HepG2 (cell line): ENCODE results near the gene TMEM14A. TPM values are rescaled to one million over a fixed set of nuclear protein-coding genes. Genes with fewer than 3 reads are reported as not detected.
A peak's percentile ranks its signal among the peaks of the same experiment; 100 is the strongest.

ENCODE experiments used
- CBX5 ChIP-seq: sonication (generic); formaldehyde crosslinking; IDR thresholded peaks from 2 replicates; pipeline ENCODE4 v1.4.0; 2020; ENCODE audit warnings: missing genetic modification reagents, borderline replicate concordance
- ELF3 ChIP-seq: IDR thresholded peaks from 2 replicates; pipeline ENCODE4 v1.6.1; 2016; ENCODE audit warnings: missing genetic modification reagents, missing compliant biosample characterization
- FOSL1 ChIP-seq: sonication (generic); formaldehyde crosslinking; IDR thresholded peaks from 2 replicates; pipeline ENCODE4 v1.9.0; 2021; ENCODE audit warnings: missing genetic modification reagents, borderline replicate concordance
- GABPB1 ChIP-seq: IDR thresholded peaks from 2 replicates; pipeline ENCODE4 v1.6.1; 2016; ENCODE audit warnings: mild to moderate bottlenecking, missing genetic modification reagents, moderate library complexity, missing compliant biosample characterization
- ISX ChIP-seq: sonication (generic); formaldehyde crosslinking; conservative IDR thresholded peaks from 2 replicates; pipeline ENCODE4 v1.5.0; 2020; ENCODE audit warnings: missing genetic modification reagents
- LBX2 ChIP-seq: sonication (generic); formaldehyde crosslinking; IDR thresholded peaks from 2 replicates; pipeline ENCODE4 v1.5.0; 2020; ENCODE audit warnings: missing genetic modification reagents, mild to moderate bottlenecking, borderline replicate concordance
- POLR2AphosphoS5 ChIP-seq: IDR thresholded peaks from 2 replicates; pipeline ENCODE4 v1.6.1; 2012; ENCODE audit warnings: low read depth, low read length
- RNF219 ChIP-seq: sonication (generic); formaldehyde crosslinking; IDR thresholded peaks from 2 replicates; pipeline ENCODE4 v1.5.0; 2020; ENCODE audit warnings: mild to moderate bottlenecking, missing genetic modification reagents
- SMAD1 ChIP-seq: sonication (generic); formaldehyde crosslinking; IDR thresholded peaks from 2 replicates; pipeline ENCODE4 v1.4.0; 2020; ENCODE audit warnings: missing genetic modification reagents, low read depth, mild to moderate bottlenecking, borderline replicate concordance
- SMAD3 ChIP-seq: sonication (generic); formaldehyde crosslinking; IDR thresholded peaks from 2 replicates; pipeline ENCODE4 v1.4.0; 2020; ENCODE audit warnings: missing genetic modification reagents
- SMC3 ChIP-seq: IDR thresholded peaks from 2 replicates; pipeline ENCODE4 v1.6.1; 2011; ENCODE audit warnings: low read length, improper control_type of control experiment
- TRIM24 ChIP-seq: sonication (generic); formaldehyde crosslinking; IDR thresholded peaks from 2 replicates; pipeline ENCODE4 v1.8.0; 2022; ENCODE audit warnings: mild to moderate bottlenecking, missing genetic modification reagents
- ZBTB8A ChIP-seq: sonication (generic); formaldehyde crosslinking; IDR thresholded peaks from 2 replicates; pipeline ENCODE4 v1.4.0; 2020; ENCODE audit warnings: mild to moderate bottlenecking, low read depth, missing genetic modification reagents, borderline replicate concordance
- ZFP91 ChIP-seq: sonication (generic); formaldehyde crosslinking; IDR thresholded peaks from 2 replicates; pipeline ENCODE4 v1.9.0; 2022; ENCODE audit warnings: missing genetic modification reagents, mild to moderate bottlenecking, borderline replicate concordance
- ZNF343 ChIP-seq: sonication (generic); formaldehyde crosslinking; IDR thresholded peaks from 2 replicates; pipeline ENCODE4 v1.4.0; 2020; ENCODE audit warnings: mild to moderate bottlenecking, missing genetic modification reagents
- ZNF546 ChIP-seq: sonication (generic); formaldehyde crosslinking; conservative IDR thresholded peaks from 2 replicates; pipeline ENCODE4 v1.8.1; 2023; ENCODE audit warnings: mild to moderate bottlenecking, missing genetic modification reagents
- ZNF652 ChIP-seq: IDR thresholded peaks from 2 replicates; pipeline ENCODE4 v1.6.1; 2016; ENCODE audit warnings: low read depth, borderline replicate concordance
- ZNF883 ChIP-seq: sonication (generic); formaldehyde crosslinking; IDR thresholded peaks from 2 replicates; pipeline ENCODE4 v1.5.1; 2020; ENCODE audit warnings: mild to moderate bottlenecking, missing genetic modification reagents; ENCODE audit errors: not compliant biosample characterization
- polyA plus RNA-seq, 8 experiments: library from polyadenylated mRNA; depleted of rRNA in 3 of 8; stranded (reverse) in 7 of 8; unstranded in 1 of 8; fragments of >200 nt; fragmentation: Illumina TruSeq in 4 of 8; extraction: Trizol in 4 of 8; gene quantifications; 2 replicates each; pipeline versions ENCODE4 v1.2.1 to v1.2.3, GENCODE V29; 2011 to 2016; ENCODE audit warnings: low read depth in 4 of 8, missing spikeins in 1 of 8, mixed read lengths in 1 of 8; ENCODE audit not compliant: insufficient read depth in 1 of 8
- total RNA-seq, 5 experiments: library from RNA; depleted of rRNA; stranded (reverse); fragments of >200 nt; fragmentation: Illumina TruSeq; extraction: Trizol; gene quantifications; 2 replicates each; pipeline ENCODE4 v1.2.3, GENCODE V29; 2016; ENCODE audit warnings: low read depth in 1 of 5
- TF ChIP-seq, protein P1 (sequence below): IDR thresholded peaks from 2 replicates; pipeline ENCODE4 v1.6.1; 2016; ENCODE audit warnings: control low read depth
- TF ChIP-seq, protein P2 (sequence below): sonication (generic); formaldehyde crosslinking; IDR thresholded peaks from 2 replicates; pipeline ENCODE4 v1.4.0; 2020; ENCODE audit warnings: mild to moderate bottlenecking, low read depth, missing genetic modification reagents

TMEM14A gene
- total and polyA plus RNA-seq, 2 of the 13 experiments (the other 11 are each of a cell fraction or from before 2014, with no cell fraction given), result 24.6 to 73.7 TPM

GRCh38 chr6:52724406-52725121, 53.7 kb downstream of the TMEM14A start (continued):
- no peak for TF ChIP-seq TRIM24 (CRISPR knock-in tag)
- TF ChIP-seq ZNF652 (CRISPR knock-in tag), result no peak; the same call in 1 of the 2 replicates
- peak; percentile 74 for TF ChIP-seq ZNF883 (CRISPR knock-in tag)
- TF ChIP-seq, protein P1, sequence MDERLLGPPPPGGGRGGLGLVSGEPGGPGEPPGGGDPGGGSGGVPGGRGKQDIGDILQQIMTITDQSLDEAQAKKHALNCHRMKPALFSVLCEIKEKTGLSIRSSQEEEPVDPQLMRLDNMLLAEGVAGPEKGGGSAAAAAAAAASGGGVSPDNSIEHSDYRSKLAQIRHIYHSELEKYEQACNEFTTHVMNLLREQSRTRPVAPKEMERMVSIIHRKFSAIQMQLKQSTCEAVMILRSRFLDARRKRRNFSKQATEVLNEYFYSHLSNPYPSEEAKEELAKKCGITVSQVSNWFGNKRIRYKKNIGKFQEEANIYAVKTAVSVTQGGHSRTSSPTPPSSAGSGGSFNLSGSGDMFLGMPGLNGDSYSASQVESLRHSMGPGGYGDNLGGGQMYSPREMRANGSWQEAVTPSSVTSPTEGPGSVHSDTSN, result no peak
- no peak for TF ChIP-seq FOSL1 (CRISPR knock-in tag)
- TF ChIP-seq, protein P2, sequence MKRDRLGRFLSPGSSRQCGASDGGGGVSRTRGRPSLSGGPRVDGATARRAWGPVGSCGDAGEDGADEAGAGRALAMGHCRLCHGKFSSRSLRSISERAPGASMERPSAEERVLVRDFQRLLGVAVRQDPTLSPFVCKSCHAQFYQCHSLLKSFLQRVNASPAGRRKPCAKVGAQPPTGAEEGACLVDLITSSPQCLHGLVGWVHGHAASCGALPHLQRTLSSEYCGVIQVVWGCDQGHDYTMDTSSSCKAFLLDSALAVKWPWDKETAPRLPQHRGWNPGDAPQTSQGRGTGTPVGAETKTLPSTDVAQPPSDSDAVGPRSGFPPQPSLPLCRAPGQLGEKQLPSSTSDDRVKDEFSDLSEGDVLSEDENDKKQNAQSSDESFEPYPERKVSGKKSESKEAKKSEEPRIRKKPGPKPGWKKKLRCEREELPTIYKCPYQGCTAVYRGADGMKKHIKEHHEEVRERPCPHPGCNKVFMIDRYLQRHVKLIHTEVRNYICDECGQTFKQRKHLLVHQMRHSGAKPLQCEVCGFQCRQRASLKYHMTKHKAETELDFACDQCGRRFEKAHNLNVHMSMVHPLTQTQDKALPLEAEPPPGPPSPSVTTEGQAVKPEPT (CRISPR knock-in tag), result no peak
- TF ChIP-seq ISX (CRISPR knock-in tag), result no peak
- peak; percentile 27; the same call in 1 of the 2 replicates for TF ChIP-seq SMAD1 (CRISPR knock-in tag)
- peak; percentile 13; the same call in 1 of the 2 replicates for TF ChIP-seq GABPB1 (CRISPR knock-in tag)
- peak; percentile 77; the same call in 1 of the 2 replicates for TF ChIP-seq SMAD3 (CRISPR knock-in tag)
- TF ChIP-seq CBX5 (CRISPR knock-in tag), result peak; percentile 95
- TF ChIP-seq POLR2AphosphoS5, result no peak
- TF ChIP-seq SMC3, result peak; percentile 100
- no peak for TF ChIP-seq RNF219
- TF ChIP-seq ZNF546 (CRISPR knock-in tag), result no peak
- TF ChIP-seq LBX2 (CRISPR knock-in tag), result no peak
- peak; percentile 67 for TF ChIP-seq ZFP91 (CRISPR knock-in tag)
- TF ChIP-seq ZBTB8A, result no peak
- peak; percentile 57 for TF ChIP-seq ELF3
- TF ChIP-seq ZNF343 (CRISPR knock-in tag), result peak; percentile 5; the same call in 1 of the 2 replicates
